HCT116 (cell line): Measurements from ENCODE around the gene TENT4A.

Experiments
- EZH2 ChIP-seq: fragments of 200-600 bp; sonication (generic); IDR thresholded peaks from 2 replicates; pipeline ENCODE4 v1.6.1; 2017; ENCODE audit warnings: antibody characterized with exemption, mixed run types
- JUND ChIP-seq: IDR thresholded peaks from 2 replicates; pipeline ENCODE4 v1.6.1; 2012
- POLR2A ChIP-seq: IDR thresholded peaks from 2 replicates; pipeline ENCODE4 v1.7.0; 2011; ENCODE audit warnings: borderline replicate concordance; ENCODE audit not compliant: insufficient read depth, insufficient read length; ENCODE audit errors: extremely low read depth
- ZBTB33 ChIP-seq: IDR thresholded peaks from 2 replicates; pipeline ENCODE4 v1.6.1; 2011; ENCODE audit warnings: mild to moderate bottlenecking, low read length, moderate library complexity; ENCODE audit not compliant: insufficient replicate concordance; ENCODE audit errors: extremely low read depth
- ZFX ChIP-seq: fragments of 450-650 bp; IDR thresholded peaks from 2 replicates; pipeline ENCODE4 v1.6.1; 2017
- TF ChIP-seq, protein P1 (sequence below): IDR thresholded peaks from 2 replicates; pipeline ENCODE4 v1.6.1; 2012
- TF ChIP-seq, protein P2 (sequence below), 3 experiments: fragments of 200-600 bp in 1 of 3; sonication (generic) in 1 of 3; IDR thresholded peaks in 2 of 3; conservative IDR thresholded peaks in 1 of 3; 2 replicates each; pipeline ENCODE4 v1.5.1; 2012 to 2017; ENCODE audit warnings: low read depth in 2 of 3, low read length in 2 of 3, antibody characterized with exemption in 1 of 3, borderline replicate concordance in 1 of 3, control low read depth in 1 of 3, mild to moderate bottlenecking in 1 of 3, mixed read lengths in 1 of 3, mixed run types in 1 of 3, moderate library complexity in 1 of 3; ENCODE audit not compliant: insufficient read depth in 1 of 3

DNA sequence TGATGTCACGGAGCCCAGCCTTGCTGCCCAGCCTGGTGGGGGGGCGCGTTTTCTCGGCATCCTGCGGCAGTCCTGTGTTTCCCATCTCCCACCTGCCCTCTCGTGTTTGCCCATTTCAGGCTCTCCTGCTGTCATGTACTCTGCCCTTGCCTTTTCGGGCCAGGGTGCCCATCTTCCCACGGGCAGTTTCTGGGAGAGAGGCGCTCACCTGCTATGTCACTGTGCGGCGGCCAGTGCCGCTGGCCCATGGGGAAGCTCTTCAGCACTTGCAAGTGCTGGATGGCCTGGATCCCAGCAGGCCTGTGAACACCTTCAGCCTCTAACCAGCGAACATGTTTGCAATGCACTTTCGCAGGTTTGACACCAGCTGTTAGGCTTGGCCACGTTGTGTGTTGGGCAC lies 46.5 kb upstream of the TENT4A start:
- TF ChIP-seq EZH2: no peak
- TF ChIP-seq, protein P1, sequence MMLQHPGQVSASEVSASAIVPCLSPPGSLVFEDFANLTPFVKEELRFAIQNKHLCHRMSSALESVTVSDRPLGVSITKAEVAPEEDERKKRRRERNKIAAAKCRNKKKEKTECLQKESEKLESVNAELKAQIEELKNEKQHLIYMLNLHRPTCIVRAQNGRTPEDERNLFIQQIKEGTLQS: no peak
- TF ChIP-seq JUND: no peak
- TF ChIP-seq, protein P2, sequence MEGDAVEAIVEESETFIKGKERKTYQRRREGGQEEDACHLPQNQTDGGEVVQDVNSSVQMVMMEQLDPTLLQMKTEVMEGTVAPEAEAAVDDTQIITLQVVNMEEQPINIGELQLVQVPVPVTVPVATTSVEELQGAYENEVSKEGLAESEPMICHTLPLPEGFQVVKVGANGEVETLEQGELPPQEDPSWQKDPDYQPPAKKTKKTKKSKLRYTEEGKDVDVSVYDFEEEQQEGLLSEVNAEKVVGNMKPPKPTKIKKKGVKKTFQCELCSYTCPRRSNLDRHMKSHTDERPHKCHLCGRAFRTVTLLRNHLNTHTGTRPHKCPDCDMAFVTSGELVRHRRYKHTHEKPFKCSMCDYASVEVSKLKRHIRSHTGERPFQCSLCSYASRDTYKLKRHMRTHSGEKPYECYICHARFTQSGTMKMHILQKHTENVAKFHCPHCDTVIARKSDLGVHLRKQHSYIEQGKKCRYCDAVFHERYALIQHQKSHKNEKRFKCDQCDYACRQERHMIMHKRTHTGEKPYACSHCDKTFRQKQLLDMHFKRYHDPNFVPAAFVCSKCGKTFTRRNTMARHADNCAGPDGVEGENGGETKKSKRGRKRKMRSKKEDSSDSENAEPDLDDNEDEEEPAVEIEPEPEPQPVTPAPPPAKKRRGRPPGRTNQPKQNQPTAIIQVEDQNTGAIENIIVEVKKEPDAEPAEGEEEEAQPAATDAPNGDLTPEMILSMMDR (IDR thresholded peaks at IDR 0.05 in 2 of 3, conservative IDR thresholded peaks at IDR 0.05 in 1 of 3; ENCODE audit: borderline replicate concordance in 1 of 3, insufficient read depth in 1 of 3, low read depth in 2 of 3, low read length in 2 of 3): no peak
- TF ChIP-seq ZFX: no peak
- TF ChIP-seq ZBTB33: no peak
- no peak for TF ChIP-seq POLR2A
